CD1c-positive myeloid dendritic cell (primary cell): ENCODE measurements around the gene AP1S3.

Experiments used
- DNase-seq: peaks from one replicate; pipeline ENCODE4 v3.0.0-alpha.2; 2016; ENCODE audit errors: extremely low spot score

Gene AP1S3

DNA sequence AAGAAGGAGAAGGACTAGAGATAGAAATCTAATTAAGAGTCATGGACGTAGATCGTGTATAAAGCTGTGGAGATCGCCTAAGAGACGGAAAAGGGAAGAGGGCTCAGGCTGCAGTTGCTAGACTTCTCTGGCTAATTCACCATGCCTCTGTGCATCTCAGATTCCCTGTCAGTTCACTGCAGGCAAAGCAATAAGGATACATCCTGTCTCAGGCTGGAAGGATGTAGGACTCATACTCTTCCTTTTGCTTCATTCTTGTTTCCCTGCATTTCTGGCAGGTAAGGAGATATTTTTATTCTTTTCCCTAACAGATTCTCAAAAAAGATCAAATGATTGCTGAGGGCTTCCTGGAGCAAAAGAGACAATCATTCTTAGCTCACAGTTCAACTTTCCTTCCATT lies 112.5 kb downstream of the AP1S3 start:
- DNase-seq: no peak

DNA sequence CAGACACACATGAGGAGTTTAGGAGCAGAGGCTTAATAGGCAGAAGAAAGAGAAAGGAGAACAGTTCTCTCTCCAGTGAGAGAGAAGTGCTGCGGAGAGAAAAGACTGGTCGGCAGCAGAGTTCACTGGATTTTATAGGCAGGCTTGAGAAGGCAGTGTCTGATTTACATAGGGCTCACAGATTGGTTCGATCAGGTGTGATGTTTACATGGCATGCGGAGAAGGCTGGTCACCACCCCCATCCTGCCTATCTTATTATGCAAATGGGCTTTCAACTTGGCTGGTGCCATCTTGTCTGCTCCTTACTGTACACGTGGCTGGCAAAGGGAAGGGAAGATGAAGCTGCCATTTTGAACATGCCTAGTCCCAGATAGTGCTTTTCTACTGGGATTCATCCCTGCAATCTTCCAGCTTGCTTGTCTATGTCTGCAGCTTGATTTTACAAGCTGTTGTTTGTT lies 113.4 kb downstream of the AP1S3 start:
- DNase-seq: no peak

DNA sequence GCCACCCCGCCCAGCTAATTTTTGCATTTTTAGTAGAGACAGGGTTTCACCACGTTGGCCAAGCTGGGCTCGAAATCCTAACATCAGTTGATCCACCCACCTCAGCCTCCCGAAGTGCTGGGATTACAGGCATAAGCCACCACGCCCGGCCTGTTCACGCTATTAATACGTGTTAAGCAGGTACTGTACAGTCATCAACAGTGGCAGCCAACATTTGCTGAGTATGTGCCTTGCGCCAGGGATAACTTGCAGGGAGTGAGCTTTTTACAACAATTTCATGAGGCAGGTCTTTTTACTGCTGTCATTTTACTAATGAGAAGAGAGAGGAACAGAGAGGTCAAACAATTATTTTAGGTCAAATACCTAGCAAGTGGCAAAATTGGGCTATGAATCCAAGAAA lies 115.2 kb downstream of the AP1S3 start:
- no peak for DNase-seq

DNA sequence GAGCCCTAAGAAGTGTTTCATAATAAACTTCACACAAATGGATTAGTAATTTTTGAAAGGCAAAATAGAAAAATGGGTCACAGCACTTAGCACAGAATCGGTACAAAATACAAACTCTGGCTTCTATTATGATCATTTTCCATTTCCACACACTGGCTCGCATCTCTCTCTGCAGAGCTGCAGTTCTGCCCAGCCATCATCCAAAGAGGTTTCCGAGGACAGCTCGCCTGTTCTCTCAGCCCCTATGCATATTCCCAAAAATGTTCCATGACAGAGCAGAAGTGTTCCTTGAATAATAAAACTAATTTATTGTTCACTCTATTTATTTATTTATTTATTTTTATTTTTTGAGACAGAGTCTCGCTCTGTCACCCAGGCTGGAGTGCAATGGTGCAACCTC lies 115.6 kb downstream of the AP1S3 start:
- no peak for DNase-seq

DNA sequence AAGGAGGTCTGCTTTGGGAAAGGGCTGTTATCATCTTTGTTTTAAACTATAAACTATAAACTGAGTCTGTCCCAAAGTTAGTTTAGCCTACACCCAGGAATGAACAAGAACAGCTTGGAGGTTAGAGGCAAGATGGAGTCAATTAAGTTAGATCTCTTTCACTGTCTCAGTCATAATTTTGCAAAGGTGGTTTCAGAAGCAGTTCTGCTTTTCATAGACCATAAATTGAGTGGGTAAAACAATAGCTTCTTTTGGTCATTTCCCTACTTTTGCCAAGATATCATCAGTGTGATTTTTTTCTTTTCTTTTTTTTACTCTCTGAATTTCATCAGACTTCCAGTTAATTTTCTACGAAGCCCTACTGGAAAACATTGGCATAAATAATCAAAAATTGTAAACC lies 117.0 kb downstream of the AP1S3 start:
- no peak for DNase-seq

DNA sequence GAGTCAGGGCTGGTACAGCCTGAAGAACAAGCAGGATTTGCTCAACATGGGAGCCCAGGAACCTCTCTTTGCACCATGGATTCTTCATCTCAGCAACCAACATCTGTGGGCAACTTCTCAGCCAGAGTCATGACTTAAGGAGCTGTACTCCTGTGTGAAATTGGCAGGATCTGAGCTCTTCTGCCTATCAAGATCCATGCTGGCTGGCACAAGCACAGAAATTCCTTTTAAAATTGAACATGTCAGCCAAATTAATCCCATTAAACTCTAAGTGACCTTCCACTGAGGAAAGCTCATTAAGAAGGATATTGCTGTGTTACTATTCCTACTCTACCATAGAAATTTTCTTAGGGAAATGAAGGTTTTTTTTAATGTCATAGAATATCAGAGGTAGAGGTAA lies 124.7 kb downstream of the AP1S3 start:
- DNase-seq: no peak

DNA sequence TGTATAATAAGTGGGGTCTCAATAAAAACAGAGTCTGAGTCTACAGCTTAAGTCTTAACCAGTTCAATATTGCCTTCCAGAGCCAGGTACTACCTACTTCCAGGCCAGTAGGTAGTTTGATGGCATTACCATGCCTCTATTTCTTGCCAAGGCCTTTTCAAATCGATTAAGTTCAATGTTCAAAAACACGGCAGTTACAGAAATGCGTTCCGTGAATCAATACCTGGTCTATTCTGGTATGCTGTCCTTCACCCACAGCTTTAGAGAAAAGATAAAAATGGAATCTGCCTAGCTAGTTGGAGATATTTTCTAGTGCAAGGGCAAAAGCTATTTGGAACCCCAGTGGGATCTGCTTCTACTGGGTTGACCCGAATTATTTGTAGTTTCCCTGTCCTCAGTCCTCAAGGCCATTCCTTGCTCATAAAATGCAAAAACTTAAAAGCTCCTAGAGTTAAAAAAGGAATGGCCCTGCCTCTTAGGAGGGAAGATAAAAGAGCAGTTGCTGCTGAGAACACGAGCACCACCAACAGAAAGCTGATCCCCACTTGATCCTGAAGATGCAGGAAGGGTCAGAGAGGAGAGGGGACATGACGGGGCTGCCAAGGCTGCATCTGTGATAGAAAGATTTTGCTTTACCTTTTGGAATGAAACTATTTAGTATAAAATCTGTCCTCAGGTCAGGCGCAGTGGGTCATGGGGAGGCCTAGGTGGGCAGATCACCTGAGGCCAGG lies 125.6 kb downstream of the AP1S3 start:
- DNase-seq: no peak
